ENCODE measurements around the gene HIVEP3. TPM values are rescaled to one million over a fixed set of nuclear protein-coding genes. Genes with fewer than 3 reads are reported as not detected.

The HIVEP3 gene
- total and polyA plus RNA-seq, 3 donors from 2014 or later: 4.8 to 7.3 (median 7.2) TPM

GRCh38 chr1:41666981-41667631, 251.6 kb downstream of the HIVEP3 start:
- H3K27me3 ChIP-seq: no peaks in the 10 kb centered on the region
- H3K4me1 ChIP-seq: peaks cover 7% of the 10 kb centered on the region
- H3K36me3 ChIP-seq (ENCODE audit: low read depth, missing control alignments): no peaks in the 10 kb centered on the region
- TF ChIP-seq, protein P1, sequence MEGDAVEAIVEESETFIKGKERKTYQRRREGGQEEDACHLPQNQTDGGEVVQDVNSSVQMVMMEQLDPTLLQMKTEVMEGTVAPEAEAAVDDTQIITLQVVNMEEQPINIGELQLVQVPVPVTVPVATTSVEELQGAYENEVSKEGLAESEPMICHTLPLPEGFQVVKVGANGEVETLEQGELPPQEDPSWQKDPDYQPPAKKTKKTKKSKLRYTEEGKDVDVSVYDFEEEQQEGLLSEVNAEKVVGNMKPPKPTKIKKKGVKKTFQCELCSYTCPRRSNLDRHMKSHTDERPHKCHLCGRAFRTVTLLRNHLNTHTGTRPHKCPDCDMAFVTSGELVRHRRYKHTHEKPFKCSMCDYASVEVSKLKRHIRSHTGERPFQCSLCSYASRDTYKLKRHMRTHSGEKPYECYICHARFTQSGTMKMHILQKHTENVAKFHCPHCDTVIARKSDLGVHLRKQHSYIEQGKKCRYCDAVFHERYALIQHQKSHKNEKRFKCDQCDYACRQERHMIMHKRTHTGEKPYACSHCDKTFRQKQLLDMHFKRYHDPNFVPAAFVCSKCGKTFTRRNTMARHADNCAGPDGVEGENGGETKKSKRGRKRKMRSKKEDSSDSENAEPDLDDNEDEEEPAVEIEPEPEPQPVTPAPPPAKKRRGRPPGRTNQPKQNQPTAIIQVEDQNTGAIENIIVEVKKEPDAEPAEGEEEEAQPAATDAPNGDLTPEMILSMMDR (IDR thresholded peaks at IDR 0.05): no peak
- DNase-seq: no peak
- WGBS, 2 donors: 71 to 88% methylated on average over 2 to 3 of the region's 3 CpGs
- no peaks in the 10 kb centered on the region for H3K9me3 ChIP-seq
- H3K27ac ChIP-seq: no peak overlapping the region
- intact Hi-C loops (cut with DNase I; ENCODE audit: low total_unique reads): no loop called here
- no peak overlapping the region for H3K4me3 ChIP-seq

- Histone ChIP-seq H3K9me3 (no peaks in the 10 kb centered on the region), H3K4me3 (no peak overlapping the region), H3K27ac (no peak overlapping the region), H3K27me3 (no peaks in the 10 kb centered on the region), H3K4me1 (peaks cover 12% of the 10 kb centered on the region), H3K36me3 (ENCODE audit: low read depth, missing control alignments) (no peaks in the 10 kb centered on the region)
- 95 to 96% methylated on average over 5 to 6 of the region's 6 CpGs for WGBS, 2 donors
- TF ChIP-seq, protein P1 (IDR thresholded peaks at IDR 0.05): no peak
- no peak for TF ChIP-seq POLR2A (IDR thresholded peaks at IDR 0.05)
- intact Hi-C loops (cut with DNase I; ENCODE audit: low total_unique reads): no loop called here
- DNase-seq: no peak
These were observed 252.5 kb downstream of the HIVEP3 start for GRCh38 chr1:41665962-41666917.

GRCh38 chr1:41664861-41665640, 253.7 kb downstream of the HIVEP3 start:
- Histone ChIP-seq H3K27ac (no peak overlapping the region), H3K9me3 (no peaks in the 10 kb centered on the region), H3K4me3 (no peak overlapping the region), H3K27me3 (no peaks in the 10 kb centered on the region), H3K36me3 (ENCODE audit: low read depth, missing control alignments) (no peaks in the 10 kb centered on the region), H3K4me1 (peaks cover 14% of the 10 kb centered on the region)
- intact Hi-C loops (cut with DNase I; ENCODE audit: low total_unique reads): no loop called here
- no peak for TF ChIP-seq POLR2A (IDR thresholded peaks at IDR 0.05)
- DNase-seq: no peak
- WGBS, 2 donors: 81 to 86% methylated on average over 4 of the region's 4 CpGs

- H3K4me3 ChIP-seq: no peak overlapping the region
- WGBS, 2 donors: 73 to 94% methylated on average over 5 of the region's 5 CpGs
- H3K4me1 ChIP-seq: peaks cover 14% of the 10 kb centered on the region
- intact Hi-C loops (cut with DNase I; ENCODE audit: low total_unique reads): no loop called here
- H3K36me3 ChIP-seq (ENCODE audit: low read depth, missing control alignments): no peaks in the 10 kb centered on the region
- no peaks in the 10 kb centered on the region for H3K27me3 ChIP-seq
- no peaks in the 10 kb centered on the region for H3K9me3 ChIP-seq
- no peak for DNase-seq
- TF ChIP-seq, protein P1 (IDR thresholded peaks at IDR 0.05): no peak
- TF ChIP-seq POLR2A (IDR thresholded peaks at IDR 0.05): no peak
- H3K27ac ChIP-seq: no peak overlapping the region
These were observed 254.9 kb downstream of the HIVEP3 start for GRCh38 chr1:41663671-41664400.
